ELF-1 (cell line): ENCODE data around the gene CCDC158.

Source experiments
- DNase-seq: peaks from one replicate; pipeline ENCODE4 v3.0.0-alpha.2; 2016; ENCODE audit warnings: low read depth, low spot score

The CCDC158 gene

GRCh38 chr4:76280488-76281441 is 140.2 kb downstream of the CCDC158 start:
- DNase-seq, result no peak

DNA sequence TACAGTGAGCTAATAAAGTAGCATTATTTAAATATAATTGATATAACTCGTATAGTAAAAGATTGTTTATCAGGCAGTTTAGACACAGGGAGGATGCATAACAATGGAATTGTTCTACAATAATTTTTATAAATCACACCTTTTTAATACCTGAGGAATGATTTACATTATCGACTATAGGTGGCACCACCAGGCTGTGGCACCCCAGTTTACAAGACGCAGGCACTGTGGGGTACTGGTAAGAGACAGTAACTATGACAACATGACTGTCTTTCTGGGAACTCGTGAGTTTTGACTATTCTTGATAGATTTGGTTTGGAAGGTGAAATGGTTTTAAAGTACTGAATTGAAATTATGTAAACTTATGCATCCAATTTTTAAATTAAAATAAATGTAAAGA is 141.5 kb downstream of the CCDC158 start:
- no peak for DNase-seq

GRCh38 chr4:76278583-76278982 is 142.4 kb downstream of the CCDC158 start:
- no peak for DNase-seq

DNA sequence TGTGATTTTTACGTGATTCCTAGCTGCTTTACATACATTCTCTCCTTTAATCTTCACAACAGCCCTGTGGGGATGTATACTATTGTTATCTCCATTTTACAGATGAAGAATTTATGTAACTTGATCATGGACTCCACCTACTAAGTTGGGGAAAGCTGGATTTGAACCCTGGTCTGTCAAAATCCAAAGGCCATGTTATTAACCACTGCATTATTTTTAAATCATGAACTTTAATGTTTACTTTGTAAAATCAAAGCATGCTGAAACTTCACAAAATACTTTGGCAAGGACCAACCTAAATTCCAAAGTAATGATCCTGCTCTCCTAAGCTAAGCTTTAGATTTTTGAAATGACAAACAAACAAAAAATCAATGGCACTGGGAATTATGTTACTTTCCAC is 143.3 kb downstream of the CCDC158 start:
- DNase-seq, result no peak

DNA sequence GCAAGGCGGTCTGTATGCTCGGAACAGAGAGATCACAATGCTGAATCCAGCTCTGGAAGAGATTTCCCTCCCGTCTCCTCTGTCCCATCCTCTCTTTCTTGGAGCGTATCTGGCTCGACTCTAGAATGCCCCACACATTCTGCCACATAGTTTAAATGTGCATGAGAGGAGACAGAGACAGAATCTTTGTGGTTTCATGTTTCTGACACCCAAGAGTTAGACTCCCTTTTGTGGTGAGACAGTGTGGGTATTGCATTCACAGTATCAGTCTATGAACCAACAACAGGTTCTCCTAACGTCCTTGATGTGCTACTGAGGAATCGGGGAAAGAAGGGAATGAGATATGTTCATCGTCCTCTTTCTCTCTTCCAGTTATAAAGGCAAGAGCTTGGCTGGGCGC is 144.1 kb downstream of the CCDC158 start:
- DNase-seq, result no peak

DNA sequence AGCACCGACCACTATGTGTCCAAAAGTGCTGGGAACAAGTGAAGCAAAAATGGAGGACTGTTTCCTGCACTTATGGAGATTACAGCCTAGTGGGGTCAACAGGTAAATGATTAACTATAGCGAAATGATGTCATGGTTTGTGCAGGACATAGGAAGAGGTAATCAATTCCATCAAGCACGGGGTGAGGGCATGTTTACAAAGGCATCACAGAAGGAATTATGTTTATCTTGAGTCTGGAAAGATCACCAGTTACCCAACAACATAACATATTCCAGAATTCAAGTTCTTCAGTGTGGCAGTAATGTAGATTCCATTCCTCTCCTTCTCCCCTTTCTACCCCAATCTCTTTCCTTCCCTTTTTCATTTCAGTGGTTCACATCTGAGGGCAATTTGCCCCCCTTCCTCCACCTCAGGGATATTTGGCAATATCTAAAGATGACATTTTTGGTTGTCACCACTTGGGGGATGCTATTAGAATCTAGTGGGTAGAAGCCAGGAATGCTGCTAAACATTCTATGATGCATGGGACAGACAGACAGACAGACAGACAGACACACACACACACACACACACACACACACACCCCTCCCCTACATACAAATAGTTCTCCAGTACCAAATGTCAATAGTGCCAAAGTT is 145.3 kb downstream of the CCDC158 start:
- DNase-seq, result no peak

DNA sequence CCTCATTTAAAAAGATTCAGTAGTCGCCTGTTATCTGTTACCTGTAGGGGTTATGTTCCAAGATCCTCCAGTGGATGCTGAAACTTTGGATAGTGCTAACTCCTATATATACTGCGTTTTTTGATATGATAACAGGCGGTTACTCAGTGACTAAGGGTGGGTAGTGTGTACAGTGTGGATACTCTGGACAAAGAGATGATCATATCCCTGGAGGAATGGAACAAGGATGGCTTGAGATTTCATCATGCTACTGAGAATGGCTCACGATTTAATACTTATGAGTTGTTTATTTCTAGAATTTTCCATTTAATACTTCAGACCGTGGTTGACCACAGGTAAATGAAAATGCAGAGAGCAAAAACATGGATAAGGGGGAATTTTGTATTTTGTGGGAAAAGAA is 147.9 kb downstream of the CCDC158 start:
- no peak for DNase-seq

GRCh38 chr4:76272582-76272981 is 148.4 kb downstream of the CCDC158 start:
- no peak for DNase-seq

GRCh38 chr4:76272073-76272472 is 148.9 kb downstream of the CCDC158 start:
- no peak for DNase-seq

GRCh38 chr4:76271248-76271647 is 149.7 kb downstream of the CCDC158 start:
- DNase-seq, result no peak

GRCh38 chr4:76270244-76271175 is 150.4 kb downstream of the CCDC158 start:
- no peak for DNase-seq

DNA sequence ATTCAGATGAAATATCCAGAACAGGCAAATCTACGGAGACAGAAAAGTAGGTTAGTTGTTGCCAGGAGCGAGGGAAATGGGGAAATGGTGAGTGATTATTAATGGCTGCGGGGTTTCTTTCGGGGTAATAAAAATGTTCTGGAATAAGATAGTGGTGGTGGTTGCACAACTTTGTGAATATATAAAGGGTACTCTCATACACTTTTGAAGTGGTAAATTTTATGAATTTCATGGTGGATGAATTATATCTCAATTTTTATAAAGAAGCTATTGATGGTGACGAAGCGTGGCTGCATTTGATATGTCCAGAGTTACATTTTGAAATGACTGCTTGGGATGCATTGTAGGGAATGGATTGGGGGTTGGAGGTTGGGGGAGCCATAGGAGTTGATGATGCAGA is 153.1 kb downstream of the CCDC158 start:
- no peak for DNase-seq

DNA sequence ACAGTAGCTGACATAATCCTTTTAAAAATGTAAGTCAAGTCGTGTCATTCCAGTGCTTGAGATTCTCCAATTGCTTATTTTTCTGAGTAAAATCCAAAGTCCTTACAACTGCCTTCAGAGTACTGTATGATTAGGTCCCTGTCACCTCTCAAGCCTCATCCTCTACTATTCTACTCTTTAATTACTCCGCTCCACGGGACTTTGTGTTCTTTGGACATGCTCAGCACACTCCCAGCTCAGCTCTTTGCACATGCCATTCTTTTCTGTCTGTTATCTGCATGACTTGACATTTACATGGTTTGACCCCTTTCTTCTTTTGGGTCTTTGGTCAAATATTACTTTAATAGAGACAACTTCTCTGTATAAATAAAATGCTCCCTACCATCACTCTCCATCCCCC is 154.3 kb downstream of the CCDC158 start:
- no peak for DNase-seq

DNA sequence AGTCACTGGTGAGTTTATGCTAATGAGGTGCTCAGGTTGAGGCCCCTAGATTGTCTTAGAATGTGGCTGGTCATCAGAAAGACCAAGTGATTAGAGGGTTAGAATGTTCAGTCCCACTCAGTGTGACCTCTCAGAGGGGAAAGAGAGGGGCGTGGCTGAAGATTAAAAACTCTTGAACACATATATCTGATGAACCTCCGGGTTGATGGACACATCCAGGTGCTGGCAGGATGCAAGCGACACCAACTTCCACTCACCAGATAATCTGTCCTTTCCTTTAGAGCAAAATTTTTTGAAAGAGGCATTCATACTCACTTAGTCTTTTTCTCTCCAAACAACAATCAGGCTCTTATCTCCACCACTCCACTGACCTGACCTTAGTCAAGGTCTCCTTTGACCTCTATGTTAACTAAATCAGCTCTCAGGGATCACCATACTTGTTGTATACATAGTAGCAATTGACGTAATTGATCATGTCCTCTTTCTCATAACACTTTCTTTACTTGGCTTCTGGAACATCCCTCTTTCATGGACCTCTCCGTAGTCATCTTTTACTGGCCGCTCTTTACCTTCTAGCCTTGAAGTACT is 155.2 kb downstream of the CCDC158 start:
- no peak for DNase-seq
